HepG2 (cell line): Measurements from ENCODE around the gene CPNE1. TPM values are rescaled to one million over a fixed set of nuclear protein-coding genes. Genes with fewer than 3 reads are reported as not detected.

Experiments used
- ELF4 ChIP-seq: sonication (generic); formaldehyde crosslinking; IDR thresholded peaks from 2 replicates; pipeline ENCODE4 v1.5.0; 2020; ENCODE audit warnings: missing genetic modification reagents, mild to moderate bottlenecking, moderate library complexity, borderline replicate concordance
- JUN ChIP-seq: sonication (generic); formaldehyde crosslinking; IDR thresholded peaks from 2 replicates; pipeline ENCODE4 v1.4.0; 2020; ENCODE audit warnings: mild to moderate bottlenecking, missing genetic modification reagents
- KDM5B ChIP-seq: sonication (generic); formaldehyde crosslinking; IDR thresholded peaks from 2 replicates; pipeline ENCODE4 v1.4.0; 2020; ENCODE audit warnings: missing genetic modification reagents, mild to moderate bottlenecking, borderline replicate concordance
- MBD4 ChIP-seq: IDR thresholded peaks from 2 replicates; pipeline ENCODE4 v1.6.1; 2012; ENCODE audit warnings: low read length, inconsistent platforms, borderline replicate concordance
- SAP130 ChIP-seq: IDR thresholded peaks from 2 replicates; pipeline ENCODE4 v1.6.1; 2016; ENCODE audit warnings: low read depth
- ZC3H4 ChIP-seq: sonication (generic); formaldehyde crosslinking; IDR thresholded peaks from 2 replicates; pipeline ENCODE4 v1.4.0; 2020; ENCODE audit warnings: missing genetic modification reagents, borderline replicate concordance
- ZNF143 ChIP-seq: sonication (generic); formaldehyde crosslinking; IDR thresholded peaks from 2 replicates; pipeline ENCODE4 v1.4.0; 2020; ENCODE audit warnings: missing genetic modification reagents
- ZNF180 ChIP-seq: sonication (generic); formaldehyde crosslinking; IDR thresholded peaks from 2 replicates; pipeline ENCODE4 v1.4.0; 2020; ENCODE audit warnings: low read depth, missing genetic modification reagents, borderline replicate concordance
- ZNF383 ChIP-seq: sonication (generic); formaldehyde crosslinking; IDR thresholded peaks from 2 replicates; pipeline ENCODE4 v1.4.0; 2020; ENCODE audit warnings: missing genetic modification reagents, mild to moderate bottlenecking, borderline replicate concordance
- ZNF546 ChIP-seq: sonication (generic); formaldehyde crosslinking; conservative IDR thresholded peaks from 2 replicates; pipeline ENCODE4 v1.8.1; 2023; ENCODE audit warnings: mild to moderate bottlenecking, missing genetic modification reagents
- ZNF7 ChIP-seq: IDR thresholded peaks from 2 replicates; pipeline ENCODE4 v1.6.1; 2016; ENCODE audit warnings: missing biosample characterization, missing genetic modification reagents
- ZNF747 ChIP-seq: sonication (generic); formaldehyde crosslinking; IDR thresholded peaks from 2 replicates; pipeline ENCODE4 v1.8.1; 2023; ENCODE audit warnings: missing genetic modification reagents, mild to moderate bottlenecking, borderline replicate concordance
- ZSCAN9 ChIP-seq: IDR thresholded peaks from 2 replicates; pipeline ENCODE4 v1.6.1; 2016; ENCODE audit warnings: borderline replicate concordance
- polyA plus RNA-seq, 8 experiments: library from polyadenylated mRNA; depleted of rRNA in 3 of 8; stranded (reverse) in 7 of 8; unstranded in 1 of 8; fragments of >200 nt; fragmentation: Illumina TruSeq in 4 of 8; extraction: Trizol in 4 of 8; gene quantifications; 2 replicates each; pipeline versions ENCODE4 v1.2.1 to v1.2.3, GENCODE V29; 2011 to 2016; ENCODE audit warnings: low read depth in 4 of 8, missing spikeins in 1 of 8, mixed read lengths in 1 of 8; ENCODE audit not compliant: insufficient read depth in 1 of 8
- total RNA-seq, 5 experiments: library from RNA; depleted of rRNA; stranded (reverse); fragments of >200 nt; fragmentation: Illumina TruSeq; extraction: Trizol; gene quantifications; 2 replicates each; pipeline ENCODE4 v1.2.3, GENCODE V29; 2016; ENCODE audit warnings: low read depth in 1 of 5
- TF ChIP-seq, protein P1 (sequence below): sonication (generic); formaldehyde crosslinking; IDR thresholded peaks from 2 replicates; pipeline ENCODE4 v1.4.0; 2020; ENCODE audit warnings: mild to moderate bottlenecking, missing genetic modification reagents
- TF ChIP-seq, protein P2 (sequence below): sonication (generic); formaldehyde crosslinking; IDR thresholded peaks from 2 replicates; pipeline ENCODE4 v1.8.1; 2023; ENCODE audit warnings: mild to moderate bottlenecking, missing genetic modification reagents
- TF ChIP-seq, protein P3 (sequence below): sonication (generic); formaldehyde crosslinking; IDR thresholded peaks from 2 replicates; pipeline ENCODE4 v1.4.0; 2020; ENCODE audit warnings: missing genetic modification reagents
- TF ChIP-seq, protein P4 (sequence below): sonication (generic); formaldehyde crosslinking; IDR thresholded peaks from 2 replicates; pipeline ENCODE4 v1.5.0; 2020; ENCODE audit warnings: missing genetic modification reagents
- TF ChIP-seq, protein P5 (sequence below): sonication (generic); formaldehyde crosslinking; IDR thresholded peaks from 2 replicates; pipeline ENCODE4 v1.4.0; 2020; ENCODE audit warnings: mild to moderate bottlenecking, missing genetic modification reagents

CPNE1 gene
- total and polyA plus RNA-seq, 2 of the 13 experiments (the other 11 are each of a cell fraction or from before 2014, with no cell fraction given): 408 to 431 TPM

DNA sequence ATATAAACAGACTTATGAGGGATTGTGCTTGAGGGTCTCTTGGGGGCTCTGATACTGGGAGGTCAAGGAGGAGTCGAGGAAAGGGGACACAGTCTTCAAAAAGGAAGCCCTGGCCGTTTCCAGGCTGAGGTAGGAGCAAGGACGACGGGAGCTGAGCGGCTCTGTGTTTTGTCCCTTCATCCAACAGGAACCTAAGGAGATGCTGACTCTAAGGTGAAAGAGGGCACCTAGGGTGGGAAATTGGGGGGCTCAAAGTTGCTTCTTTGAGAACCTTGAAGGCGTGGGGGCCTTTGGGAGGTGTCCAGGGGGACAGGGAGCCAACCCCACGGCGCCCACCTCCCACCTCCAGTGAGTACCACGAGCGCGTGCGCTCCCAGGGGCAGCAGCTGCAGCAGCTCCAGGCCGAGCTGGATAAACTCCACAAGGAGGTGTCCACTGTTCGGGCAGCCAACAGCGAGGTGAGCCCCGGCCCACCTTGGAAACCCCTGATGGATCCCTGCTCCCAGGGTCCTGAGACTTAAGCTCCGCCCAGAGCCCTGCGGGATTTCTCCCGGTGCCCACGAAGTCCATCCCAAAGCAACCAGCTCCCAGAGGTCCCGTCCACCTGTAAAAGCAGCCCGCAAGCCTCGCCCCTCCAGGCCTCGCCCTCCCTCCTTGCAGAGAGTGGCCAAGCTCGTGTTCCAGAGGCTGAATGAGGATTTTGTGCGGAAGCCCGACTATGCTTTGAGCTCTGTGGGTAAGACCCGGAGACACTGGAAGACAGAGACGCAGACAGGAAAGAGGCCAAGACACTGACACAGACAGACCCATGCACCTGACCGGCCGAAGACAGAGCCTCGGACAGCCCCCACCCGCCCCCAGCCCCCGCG lies 46.2 kb downstream of the CPNE1 start (continued):
- TF ChIP-seq, protein P1, sequence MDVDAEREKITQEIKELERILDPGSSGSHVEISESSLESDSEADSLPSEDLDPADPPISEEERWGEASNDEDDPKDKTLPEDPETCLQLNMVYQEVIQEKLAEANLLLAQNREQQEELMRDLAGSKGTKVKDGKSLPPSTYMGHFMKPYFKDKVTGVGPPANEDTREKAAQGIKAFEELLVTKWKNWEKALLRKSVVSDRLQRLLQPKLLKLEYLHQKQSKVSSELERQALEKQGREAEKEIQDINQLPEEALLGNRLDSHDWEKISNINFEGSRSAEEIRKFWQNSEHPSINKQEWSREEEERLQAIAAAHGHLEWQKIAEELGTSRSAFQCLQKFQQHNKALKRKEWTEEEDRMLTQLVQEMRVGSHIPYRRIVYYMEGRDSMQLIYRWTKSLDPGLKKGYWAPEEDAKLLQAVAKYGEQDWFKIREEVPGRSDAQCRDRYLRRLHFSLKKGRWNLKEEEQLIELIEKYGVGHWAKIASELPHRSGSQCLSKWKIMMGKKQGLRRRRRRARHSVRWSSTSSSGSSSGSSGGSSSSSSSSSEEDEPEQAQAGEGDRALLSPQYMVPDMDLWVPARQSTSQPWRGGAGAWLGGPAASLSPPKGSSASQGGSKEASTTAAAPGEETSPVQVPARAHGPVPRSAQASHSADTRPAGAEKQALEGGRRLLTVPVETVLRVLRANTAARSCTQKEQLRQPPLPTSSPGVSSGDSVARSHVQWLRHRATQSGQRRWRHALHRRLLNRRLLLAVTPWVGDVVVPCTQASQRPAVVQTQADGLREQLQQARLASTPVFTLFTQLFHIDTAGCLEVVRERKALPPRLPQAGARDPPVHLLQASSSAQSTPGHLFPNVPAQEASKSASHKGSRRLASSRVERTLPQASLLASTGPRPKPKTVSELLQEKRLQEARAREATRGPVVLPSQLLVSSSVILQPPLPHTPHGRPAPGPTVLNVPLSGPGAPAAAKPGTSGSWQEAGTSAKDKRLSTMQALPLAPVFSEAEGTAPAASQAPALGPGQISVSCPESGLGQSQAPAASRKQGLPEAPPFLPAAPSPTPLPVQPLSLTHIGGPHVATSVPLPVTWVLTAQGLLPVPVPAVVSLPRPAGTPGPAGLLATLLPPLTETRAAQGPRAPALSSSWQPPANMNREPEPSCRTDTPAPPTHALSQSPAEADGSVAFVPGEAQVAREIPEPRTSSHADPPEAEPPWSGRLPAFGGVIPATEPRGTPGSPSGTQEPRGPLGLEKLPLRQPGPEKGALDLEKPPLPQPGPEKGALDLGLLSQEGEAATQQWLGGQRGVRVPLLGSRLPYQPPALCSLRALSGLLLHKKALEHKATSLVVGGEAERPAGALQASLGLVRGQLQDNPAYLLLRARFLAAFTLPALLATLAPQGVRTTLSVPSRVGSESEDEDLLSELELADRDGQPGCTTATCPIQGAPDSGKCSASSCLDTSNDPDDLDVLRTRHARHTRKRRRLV (CRISPR knock-in tag): peak; percentile 37; the same call in 1 of the 2 replicates
- no peak for TF ChIP-seq ELF4 (CRISPR knock-in tag)
- TF ChIP-seq KDM5B: peak; percentile 53
- TF ChIP-seq, protein P2, sequence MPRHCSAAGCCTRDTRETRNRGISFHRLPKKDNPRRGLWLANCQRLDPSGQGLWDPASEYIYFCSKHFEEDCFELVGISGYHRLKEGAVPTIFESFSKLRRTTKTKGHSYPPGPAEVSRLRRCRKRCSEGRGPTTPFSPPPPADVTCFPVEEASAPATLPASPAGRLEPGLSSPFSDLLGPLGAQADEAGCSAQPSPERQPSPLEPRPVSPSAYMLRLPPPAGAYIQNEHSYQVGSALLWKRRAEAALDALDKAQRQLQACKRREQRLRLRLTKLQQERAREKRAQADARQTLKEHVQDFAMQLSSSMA (CRISPR knock-in tag): no peak
- TF ChIP-seq ZNF383 (CRISPR knock-in tag): no peak
- TF ChIP-seq, protein P3, sequence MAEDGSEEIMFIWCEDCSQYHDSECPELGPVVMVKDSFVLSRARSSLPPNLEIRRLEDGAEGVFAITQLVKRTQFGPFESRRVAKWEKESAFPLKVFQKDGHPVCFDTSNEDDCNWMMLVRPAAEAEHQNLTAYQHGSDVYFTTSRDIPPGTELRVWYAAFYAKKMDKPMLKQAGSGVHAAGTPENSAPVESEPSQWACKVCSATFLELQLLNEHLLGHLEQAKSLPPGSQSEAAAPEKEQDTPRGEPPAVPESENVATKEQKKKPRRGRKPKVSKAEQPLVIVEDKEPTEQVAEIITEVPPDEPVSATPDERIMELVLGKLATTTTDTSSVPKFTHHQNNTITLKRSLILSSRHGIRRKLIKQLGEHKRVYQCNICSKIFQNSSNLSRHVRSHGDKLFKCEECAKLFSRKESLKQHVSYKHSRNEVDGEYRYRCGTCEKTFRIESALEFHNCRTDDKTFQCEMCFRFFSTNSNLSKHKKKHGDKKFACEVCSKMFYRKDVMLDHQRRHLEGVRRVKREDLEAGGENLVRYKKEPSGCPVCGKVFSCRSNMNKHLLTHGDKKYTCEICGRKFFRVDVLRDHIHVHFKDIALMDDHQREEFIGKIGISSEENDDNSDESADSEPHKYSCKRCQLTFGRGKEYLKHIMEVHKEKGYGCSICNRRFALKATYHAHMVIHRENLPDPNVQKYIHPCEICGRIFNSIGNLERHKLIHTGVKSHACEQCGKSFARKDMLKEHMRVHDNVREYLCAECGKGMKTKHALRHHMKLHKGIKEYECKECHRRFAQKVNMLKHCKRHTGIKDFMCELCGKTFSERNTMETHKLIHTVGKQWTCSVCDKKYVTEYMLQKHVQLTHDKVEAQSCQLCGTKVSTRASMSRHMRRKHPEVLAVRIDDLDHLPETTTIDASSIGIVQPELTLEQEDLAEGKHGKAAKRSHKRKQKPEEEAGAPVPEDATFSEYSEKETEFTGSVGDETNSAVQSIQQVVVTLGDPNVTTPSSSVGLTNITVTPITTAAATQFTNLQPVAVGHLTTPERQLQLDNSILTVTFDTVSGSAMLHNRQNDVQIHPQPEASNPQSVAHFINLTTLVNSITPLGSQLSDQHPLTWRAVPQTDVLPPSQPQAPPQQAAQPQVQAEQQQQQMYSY (CRISPR knock-in tag): no peak
- no peak; the same call in 1 of the 2 replicates for TF ChIP-seq SAP130 (CRISPR knock-in tag)
- no peak for TF ChIP-seq MBD4
- TF ChIP-seq, protein P4, sequence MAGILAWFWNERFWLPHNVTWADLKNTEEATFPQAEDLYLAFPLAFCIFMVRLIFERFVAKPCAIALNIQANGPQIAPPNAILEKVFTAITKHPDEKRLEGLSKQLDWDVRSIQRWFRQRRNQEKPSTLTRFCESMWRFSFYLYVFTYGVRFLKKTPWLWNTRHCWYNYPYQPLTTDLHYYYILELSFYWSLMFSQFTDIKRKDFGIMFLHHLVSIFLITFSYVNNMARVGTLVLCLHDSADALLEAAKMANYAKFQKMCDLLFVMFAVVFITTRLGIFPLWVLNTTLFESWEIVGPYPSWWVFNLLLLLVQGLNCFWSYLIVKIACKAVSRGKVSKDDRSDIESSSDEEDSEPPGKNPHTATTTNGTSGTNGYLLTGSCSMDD (CRISPR knock-in tag): no peak
- no peak for TF ChIP-seq ZC3H4 (CRISPR knock-in tag)
- TF ChIP-seq, protein P5, sequence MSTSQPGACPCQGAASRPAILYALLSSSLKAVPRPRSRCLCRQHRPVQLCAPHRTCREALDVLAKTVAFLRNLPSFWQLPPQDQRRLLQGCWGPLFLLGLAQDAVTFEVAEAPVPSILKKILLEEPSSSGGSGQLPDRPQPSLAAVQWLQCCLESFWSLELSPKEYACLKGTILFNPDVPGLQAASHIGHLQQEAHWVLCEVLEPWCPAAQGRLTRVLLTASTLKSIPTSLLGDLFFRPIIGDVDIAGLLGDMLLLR: 0 out of 2 replicates have a peak, but pooled peaks have one; percentile 51
- TF ChIP-seq ZNF180 (CRISPR knock-in tag): no peak
- no peak for TF ChIP-seq ZNF546 (CRISPR knock-in tag)
- TF ChIP-seq JUN (CRISPR knock-in tag): no peak
- TF ChIP-seq ZNF7 (CRISPR knock-in tag): no peak
- peak; percentile 38; the same call in 1 of the 2 replicates for TF ChIP-seq ZNF143
- TF ChIP-seq ZSCAN9 (CRISPR knock-in tag): no peak
- TF ChIP-seq ZNF747 (CRISPR knock-in tag): no peak
